HG03442 (cell line): ENCODE measurements around the gene KIFAP3.

ENCODE experiments used
- ATAC-seq: cut with Tn5 transposase; IDR thresholded peaks from one replicate; pipeline ENCODE4 v1.9.1; 2021; ENCODE audit warnings: mild to moderate bottlenecking, moderate library complexity; ENCODE audit not compliant: unreplicated experiment

The KIFAP3 gene

DNA sequence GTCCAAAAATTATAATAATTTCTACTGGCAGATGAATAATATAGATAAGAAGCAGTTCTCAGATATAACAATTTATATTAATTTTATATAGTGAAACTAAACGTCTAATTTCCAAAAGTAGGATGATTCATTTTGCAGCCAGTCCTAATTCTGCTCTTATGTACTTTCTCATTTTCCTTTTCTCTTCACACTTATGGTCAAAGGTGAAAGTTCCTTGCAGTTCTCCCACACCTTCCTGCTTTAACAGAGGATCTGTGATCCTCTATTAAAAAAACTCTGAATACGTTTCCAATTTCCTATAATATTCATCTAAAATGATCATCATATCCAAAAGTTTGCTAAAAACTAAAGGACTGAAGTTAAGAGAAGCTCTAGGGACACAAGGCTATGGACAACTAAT lies 78.5 kb downstream of the KIFAP3 start:
- no peak for ATAC-seq

DNA sequence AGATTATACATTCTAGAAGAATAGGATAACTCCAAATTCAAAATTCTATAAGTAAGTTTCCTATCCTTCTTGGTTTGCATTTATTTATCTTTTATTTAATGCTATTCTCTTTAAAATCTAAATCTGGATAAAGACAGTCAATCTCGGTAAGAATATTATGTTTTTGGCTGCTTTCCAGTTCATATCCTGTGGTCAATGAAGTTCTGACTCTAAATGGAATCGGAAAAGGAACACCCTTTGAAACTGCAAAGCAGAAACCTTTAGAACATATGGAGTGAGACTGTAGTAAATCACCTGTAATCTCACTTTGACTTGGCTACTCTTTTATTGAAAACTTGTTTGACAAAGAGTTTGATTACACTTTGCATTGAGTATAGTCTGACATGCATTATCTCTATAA lies 85.2 kb downstream of the KIFAP3 start:
- ATAC-seq, result no peak

DNA sequence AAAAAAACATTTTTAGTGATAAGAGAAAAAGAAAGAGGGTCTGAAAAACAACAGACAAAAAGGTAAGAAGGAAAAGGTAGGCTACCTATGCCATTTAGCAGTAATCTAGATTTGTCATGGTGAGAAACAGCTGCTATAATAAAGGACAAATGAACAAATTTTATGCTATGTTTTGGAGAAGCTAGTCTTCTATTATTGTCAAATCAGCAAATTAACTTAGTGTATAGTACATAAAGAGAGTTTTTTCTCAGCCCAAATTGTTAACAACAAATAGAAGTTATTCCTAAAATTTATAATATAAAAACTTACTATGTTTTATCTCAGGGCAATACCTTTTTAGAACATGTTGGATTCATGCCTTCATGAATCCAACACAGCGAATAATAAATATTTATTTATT lies 88.7 kb downstream of the KIFAP3 start:
- no peak for ATAC-seq

DNA sequence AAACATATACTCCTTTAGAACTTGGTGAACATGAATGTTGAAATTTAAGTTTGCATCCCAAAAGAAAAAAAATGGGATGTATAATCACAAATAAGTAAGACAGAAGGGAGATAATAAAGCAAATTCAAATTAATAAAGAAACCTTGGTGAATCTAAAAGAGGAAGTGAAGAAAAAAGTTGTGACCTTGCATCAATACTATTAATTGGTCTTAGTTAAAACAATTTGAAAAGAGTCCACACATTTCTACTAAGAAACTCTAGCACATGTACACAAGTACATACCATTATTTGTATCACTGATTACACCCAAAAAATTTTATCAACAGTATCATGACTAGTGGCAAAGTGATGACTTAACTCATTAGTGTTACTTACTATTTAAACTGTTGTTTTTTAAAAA lies 100.4 kb downstream of the KIFAP3 start:
- ATAC-seq, result no peak

DNA sequence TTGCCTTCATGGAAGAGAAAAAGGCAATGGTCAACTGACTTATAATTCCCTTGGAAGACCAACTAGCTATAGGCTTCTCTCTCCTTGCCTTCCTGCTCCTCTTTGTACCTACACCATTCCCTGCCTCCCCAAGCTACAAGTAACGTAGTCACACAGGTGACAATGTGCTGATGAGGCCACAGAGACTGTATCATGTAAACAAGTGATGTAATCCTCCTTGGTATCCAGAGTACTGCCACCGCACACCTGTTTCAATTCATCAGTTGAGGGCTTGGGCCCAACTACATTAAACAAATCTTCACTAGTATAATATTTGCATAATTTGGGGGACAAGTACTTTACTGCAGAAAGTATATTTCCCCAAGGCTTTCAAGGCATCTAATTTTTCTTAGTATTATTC lies 104.4 kb downstream of the KIFAP3 start:
- no peak for ATAC-seq

DNA sequence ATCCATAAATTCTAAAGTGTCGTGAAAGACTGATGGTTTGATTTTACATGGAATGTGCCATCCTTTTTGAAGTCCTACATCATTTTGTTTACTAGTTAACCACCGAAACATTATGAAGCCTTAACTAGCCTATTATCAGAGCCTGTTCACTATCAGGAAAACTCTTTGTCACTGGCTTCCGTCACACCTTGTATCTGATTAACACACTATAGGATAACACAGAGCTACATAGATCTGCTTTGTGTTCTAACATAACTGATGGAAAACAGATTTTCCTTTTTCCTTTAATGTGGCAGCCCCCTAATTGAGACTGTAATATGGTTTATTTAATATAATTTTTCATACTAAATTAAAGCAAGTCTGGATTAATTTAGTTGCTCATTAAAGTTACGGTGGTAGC lies 106.3 kb downstream of the KIFAP3 start:
- no peak for ATAC-seq

DNA sequence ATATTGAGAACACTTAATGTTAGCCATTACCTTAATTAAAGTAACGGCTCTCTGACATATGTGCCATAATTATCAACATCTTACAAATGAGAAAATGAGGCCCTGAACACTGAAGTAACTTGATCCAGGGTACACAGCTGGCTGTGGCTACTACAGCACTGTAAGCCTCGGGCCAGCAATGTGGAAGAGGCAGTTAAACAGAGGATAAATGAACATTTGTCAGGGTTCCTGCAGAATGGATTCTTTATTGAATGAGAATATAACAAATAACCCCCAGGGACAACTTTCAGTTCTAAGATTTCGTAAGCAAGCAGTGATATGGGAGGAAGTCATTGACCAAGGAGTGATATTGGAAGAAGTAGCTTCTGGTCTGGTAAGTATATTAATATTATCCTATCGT lies 110.3 kb downstream of the KIFAP3 start:
- ATAC-seq, result no peak

DNA sequence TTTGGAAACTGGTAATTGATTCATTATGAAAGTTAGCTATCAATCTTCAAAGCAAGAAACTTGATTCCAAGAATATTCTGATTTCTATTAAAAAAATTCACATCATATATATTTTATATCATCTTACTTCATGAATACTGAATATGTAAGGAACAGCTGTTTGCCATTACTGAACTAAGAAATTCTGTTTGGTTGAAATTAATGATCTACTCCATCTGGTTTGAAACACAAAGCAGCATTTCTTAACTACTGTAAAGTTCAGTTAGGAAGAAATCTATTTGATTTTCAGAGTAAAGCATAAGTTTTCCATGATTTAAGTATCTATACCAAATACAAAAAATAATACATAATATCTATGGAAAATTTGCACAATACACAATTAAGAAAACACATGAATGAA lies 114.8 kb downstream of the KIFAP3 start:
- ATAC-seq, result no peak

DNA sequence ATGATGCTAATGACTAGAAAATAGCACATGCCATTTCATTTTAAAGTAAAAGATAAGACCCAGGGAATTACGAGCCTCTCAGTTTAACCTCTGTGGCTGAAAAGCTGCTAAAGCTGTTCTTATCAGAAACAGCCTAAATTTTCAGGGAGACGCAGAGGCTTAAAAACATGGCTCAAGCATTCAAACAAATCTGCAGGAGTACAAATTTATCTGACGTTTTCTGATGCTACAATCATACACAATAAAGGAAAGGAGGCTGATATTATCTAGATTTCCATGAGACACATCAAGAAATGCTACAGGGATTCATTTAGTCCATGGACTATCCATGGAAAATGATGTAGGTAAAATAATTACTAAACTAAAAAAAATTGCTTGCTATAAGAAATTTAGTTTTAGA lies 115.5 kb downstream of the KIFAP3 start:
- no peak for ATAC-seq

DNA sequence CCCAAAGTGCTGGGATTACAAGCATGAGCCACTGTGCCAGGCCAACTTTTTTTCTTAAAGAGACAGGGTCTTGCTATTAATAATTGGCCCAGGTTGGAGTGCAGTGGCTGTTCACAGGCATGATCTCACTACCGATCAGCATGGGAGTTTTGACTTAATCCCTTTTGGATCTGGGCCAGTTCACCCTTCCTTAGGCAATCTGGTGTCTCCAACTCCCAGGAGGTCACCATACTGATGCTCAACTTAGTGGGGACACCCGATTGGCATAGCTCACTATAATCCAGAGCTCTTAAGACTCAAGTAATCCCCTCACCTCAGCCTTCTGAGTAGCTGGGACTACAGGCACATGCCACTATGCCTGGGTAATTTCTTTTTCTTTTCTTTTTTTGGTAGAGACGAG lies 116.6 kb downstream of the KIFAP3 start:
- ATAC-seq, result no peak

DNA sequence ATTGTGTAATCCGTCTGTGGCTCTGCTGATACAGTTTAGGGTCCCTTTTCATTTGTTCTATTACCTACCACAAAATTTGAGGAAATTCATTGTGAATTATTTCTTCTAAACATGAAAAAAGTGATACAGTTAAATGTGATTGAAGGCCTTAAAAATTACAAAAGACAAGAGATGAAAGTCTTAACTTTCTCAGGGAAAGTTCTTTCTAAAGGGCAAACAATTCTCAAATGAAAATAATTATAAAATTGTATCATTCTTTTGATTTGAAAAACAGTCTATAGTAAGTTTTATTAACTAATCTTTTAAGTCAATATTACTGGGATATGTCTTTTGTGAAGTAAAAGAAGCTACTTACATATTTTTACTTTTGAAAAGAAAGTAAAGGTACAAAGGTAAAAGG lies 123.4 kb downstream of the KIFAP3 start:
- no peak for ATAC-seq

DNA sequence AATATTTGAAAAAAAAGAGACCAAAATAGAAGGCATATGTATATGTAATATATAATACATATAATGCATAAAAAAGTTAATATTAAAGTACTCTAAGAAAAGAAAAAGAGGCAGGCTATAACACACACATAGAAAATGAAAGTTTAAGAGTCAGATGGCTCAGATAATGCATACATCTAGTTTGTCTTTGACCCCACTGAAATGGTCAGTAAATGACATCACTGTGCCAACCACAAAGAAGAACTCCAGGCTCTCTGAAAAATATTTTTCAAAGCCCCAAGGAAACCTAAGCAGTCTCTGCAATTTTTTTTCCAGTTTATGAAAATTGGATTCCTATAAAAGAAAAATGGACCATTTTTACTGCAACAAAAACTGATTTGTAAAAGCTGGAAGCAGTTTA lies 125.4 kb downstream of the KIFAP3 start:
- ATAC-seq, result no peak

DNA sequence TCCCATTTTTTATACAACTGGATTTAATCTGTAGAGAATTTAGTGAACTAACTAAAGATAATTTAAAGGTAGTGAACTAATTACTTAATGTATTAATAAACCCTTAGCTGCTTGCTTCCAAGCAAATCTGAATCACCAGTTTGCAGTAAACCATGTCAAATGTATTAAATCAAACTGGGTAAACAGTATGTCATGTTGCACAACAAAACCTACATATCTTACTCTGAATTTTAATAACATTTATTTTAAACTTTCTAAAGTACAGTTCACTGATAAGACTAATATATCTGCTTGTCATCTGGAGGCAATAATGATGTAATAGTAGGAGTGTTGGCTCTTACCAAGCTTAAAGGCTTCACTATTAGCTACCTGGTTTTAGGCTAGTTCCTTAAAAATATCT lies 128.3 kb downstream of the KIFAP3 start:
- ATAC-seq, result no peak

DNA sequence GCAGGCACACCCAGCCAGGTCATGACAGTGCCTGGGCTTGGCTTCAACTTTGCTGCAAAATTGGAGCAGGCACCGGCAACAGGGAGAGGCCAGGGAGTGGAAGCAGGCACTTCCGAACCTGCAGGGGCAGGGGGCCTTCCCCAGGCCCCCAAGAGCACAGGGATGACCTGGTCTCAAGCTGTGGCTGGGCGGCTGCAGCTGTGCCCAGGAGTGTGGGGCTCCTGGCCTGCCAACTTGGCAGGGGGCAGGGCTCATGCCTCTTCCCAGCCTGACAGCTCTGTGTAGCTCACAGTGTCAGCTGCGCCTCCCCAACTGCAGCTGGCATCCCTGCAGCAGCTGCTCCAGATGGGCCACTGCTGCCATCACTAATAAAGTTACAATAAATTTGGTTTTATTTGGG lies 129.3 kb downstream of the KIFAP3 start:
- ATAC-seq, result no peak

DNA sequence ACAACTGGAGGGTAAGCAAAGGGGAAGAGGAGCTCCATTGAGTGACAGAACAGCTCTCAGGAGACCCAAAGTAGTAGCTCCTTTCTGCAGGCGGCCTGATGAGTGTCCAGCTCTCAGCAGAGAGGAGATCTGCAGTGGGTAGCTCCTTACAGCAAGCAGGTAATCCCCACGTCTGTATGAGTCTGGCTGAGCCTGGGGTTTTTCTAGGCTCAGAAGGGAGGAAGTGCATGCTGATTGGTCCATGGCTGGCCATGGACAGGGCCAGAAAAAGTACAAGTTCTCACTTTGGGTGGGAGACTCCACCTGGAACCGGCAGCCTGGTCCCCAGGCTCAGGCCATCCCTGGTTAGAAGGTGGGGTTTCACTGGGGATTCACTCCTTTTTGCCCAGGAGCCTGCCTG lies 129.9 kb downstream of the KIFAP3 start:
- no peak for ATAC-seq

DNA sequence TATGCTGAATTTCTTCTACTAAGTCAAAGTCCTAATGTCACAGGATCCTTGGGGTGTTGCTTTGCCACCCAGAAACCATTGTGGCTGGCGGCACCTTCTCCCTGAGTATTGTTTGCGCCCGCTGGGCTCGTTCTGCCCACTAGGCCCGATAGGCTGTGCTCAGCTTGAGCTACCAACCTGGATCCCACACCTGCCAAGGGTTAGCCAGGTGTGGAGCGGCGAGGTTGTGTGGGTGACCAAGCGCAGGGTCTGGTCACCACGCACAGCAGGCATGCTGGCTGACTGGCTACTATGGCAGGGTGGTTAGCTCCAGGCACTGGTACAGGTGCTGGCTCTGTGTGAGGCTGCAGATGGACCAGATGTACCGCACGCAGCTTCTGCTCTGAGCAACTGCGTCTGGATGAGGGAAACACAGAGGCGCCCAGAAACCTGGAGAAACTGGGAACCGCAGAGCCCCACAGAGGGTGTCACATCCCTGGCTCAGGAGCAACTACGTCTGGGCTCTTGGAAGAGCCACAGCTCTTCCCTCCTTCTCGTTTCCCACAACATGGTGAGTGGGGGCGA lies 130.4 kb downstream of the KIFAP3 start:
- ATAC-seq, result no peak

DNA sequence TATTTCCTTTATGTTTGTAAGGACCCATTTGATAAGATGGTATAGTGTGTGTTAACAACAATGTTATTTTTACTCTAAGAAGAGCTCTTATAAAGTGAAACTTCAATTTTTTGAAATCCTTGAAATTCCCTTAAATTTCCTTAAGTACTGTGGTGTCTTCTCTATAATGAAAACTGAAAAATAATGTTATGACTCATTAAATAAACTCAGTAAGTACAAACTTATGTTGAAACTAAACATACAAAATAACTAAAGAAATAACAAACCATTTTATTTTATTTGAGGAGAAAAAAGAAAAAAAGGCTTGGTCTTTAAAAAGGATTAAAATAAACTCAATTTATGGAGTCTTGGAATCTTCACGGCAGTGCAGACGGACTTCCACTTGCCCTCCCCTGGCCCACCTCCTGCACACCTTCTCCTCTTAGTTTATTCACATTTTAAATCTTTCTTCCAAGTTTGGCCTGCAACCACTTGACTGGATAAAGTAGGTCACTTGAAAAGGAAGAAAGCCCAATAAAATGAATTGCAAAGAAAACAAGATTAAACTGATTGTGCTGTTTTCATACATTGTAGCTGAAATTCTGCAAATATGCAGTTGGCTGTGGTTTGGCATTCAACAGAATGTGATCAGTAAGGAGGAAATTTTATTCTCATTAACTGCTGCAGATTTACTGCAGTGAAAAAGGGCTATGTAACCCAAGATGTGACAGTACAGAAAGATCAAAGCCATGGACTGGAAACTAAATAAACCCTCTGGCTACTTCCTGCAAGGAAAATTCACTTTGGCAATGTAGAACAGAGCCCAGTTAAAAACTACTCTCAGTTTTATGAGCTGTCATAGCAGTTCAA lies 132.3 kb downstream of the KIFAP3 start:
- ATAC-seq, result no peak

DNA sequence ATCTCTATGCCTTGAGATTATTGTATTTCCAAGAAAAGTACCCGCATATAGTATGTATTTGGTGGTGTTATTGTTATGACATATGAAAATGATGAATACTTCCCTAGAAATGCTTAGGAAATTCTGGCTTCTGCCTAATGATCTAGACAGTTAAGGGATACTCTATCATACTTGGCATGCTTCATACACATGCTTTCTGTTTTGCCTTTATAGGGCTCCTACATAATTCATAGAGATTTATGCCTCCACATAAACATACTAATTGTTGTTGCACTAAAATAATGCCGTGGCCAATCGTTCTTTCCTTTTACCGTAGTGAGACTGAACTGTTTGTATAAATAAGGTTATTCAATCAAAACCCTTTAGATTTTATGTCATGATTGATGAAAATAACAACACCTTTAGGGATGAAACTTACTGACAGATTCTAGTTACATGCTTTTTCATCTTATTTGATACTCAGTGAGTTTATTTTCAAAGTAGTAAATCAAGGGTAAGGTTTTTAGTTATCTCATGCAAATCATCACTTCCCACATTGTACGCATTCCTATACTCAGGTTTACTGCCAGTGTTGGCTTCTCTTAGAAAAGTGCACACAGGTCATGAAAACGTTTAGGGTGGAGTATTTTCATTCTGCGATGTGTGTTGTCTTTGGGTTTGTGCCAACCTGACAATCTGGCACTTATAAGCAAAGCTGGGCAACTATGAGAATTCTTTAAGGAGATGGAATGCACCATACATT lies 140.3 kb downstream of the KIFAP3 start:
- no peak for ATAC-seq

DNA sequence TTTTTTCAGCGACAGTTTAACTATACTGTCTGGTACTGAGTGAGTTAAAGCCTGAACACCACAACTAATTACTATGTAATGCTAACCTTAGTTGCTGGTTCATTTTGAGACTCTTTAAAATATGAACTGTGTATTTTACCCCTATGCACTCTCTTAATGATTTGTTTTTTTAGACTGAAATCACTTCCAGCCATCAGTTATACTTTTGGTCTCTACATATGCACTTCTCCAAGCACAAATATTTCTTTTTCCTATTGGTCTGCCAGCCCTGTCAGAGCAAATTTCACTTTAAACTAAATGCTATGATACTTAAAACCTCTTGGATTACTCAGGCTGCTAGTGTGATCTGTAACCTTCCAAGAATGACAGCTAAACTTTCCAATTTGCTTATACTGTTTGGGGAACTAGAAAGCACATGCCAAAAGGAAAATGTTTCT lies 142.7 kb downstream of the KIFAP3 start:
- ATAC-seq, result no peak

DNA sequence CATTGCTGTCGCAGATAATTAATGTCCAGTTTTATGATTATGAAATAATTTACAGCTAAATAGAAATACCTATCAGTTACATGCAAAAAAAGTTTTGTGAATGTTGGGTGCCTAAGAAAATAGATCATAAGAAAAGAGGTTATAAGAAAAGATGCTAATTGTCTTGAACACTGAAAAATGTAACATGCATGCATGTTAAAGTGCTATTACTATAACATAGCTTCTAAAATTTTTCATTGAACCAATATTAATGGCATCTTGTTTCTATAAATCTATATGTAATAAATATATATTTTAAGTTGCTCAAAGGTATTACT lies 145.3 kb downstream of the KIFAP3 start:
- no peak for ATAC-seq

DNA sequence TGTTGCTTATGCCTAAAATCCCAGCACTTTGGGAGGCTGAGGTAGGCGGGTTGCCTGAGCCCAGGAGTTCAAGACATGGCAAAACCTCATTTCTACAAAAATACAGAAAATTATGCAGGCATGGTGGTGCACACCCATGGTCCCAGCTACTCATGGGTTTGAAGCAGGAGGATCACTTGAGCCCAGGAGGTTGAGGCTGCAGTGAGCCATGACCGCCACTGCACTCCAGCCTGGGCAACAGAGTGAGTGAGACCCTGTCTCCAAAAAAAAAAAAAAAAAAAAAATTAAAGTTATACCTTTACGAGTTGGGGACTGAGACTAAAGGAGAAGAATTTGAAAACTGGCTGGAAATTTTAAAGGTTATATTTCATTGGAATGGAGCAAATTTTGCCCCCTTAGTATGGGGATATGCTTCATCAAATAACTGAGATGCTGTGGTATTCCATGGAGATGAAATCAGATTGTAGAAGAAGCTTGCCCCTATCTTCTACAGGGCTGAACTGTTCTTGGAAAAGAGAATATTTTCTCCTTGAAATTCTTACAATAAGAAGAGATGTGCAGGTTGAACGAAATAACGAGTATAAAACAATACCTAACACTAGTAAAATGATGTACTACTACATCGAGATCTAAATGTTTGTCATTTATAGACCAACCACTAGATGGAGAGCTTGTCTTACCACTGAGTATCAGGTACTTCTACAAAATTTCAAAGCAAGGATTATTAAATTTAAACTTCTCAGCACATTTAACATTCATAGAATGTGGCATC lies 145.9 kb downstream of the KIFAP3 start:
- ATAC-seq, result peak; percentile 69
